Colon (tissue), 2 donors: ENCODE results near the gene ANTXR2.

Experiments used
- FAIRE-seq: peaks from 2 replicates; lab custom pipeline; 2012; peaks lifted over from hg19 to GRCh38; lab: Jason Lieb, UNC
- donor health status: control.
- donor health status: control.

Gene ANTXR2

GRCh38 chr4:79983431-79983830, 89.6 kb downstream of the ANTXR2 start:
- no peak for FAIRE-seq

- no peak for FAIRE-seq
These were observed 90.3 kb downstream of the ANTXR2 start for GRCh38 chr4:79982601-79983322.

GRCh38 chr4:79980448-79980847, 92.6 kb downstream of the ANTXR2 start:
- FAIRE-seq = no peak

GRCh38 chr4:79979785-79980437, 93.1 kb downstream of the ANTXR2 start:
- FAIRE-seq = no peak

DNA sequence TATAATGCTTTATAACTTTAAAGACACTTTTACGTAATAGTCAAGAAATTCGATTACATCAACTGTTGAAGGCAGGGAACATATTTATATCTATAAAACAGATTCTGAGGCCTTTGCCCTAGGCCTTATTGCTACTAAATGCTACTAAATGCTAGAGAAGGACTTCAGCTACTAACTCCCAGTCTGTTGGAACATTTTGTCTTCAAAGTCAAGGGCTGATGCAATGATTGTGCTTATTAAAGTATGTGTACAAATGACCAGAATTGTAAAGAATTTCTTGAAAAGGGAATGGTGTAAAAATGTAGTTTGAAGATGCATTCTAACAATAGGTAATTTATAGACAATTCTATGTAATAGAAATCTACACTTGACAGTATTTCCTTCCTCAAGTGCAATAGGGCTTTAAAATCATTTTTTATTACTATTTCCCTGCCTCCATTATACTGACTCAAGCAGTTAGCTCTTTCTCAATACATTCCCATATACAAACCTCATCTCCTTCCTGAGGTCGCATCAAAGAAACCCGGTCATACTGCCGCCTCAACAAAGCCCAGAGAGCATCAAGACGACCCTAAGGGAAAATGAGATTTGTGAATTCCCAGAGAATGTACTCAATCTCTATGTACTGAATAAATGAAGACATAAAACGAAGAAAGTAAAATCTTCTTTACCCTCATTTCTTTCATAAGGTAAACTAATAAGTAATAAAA, 95.7 kb downstream of the ANTXR2 start:
- FAIRE-seq = no peak

GRCh38 chr4:79964400-79965211, 108.4 kb downstream of the ANTXR2 start:
- no peak for FAIRE-seq

- no peak for FAIRE-seq
These were observed 109.0 kb downstream of the ANTXR2 start for GRCh38 chr4:79964020-79964399.

GRCh38 chr4:79959652-79960051, 113.4 kb downstream of the ANTXR2 start:
- no peak for FAIRE-seq

- peak; percentile 83 for FAIRE-seq
These were observed 114.4 kb downstream of the ANTXR2 start for GRCh38 chr4:79958466-79959264.

DNA sequence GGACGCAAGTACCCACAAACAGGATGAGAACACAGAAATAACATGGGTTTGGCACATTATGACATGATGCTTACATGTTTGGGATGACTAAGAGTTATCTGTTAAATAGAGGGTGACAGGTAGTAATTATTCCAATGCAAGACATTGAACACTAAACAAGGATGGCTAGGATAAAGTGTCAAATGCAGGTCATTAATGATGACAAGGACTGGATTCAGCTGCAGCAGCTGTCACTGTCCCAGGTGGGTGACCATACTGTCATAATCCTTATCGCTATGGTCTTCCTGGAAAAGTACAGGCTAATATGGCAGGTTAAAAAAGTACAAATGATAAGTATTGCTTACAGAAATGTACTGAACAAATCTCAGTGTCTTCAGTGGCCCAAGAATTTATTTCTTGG, 123.9 kb downstream of the ANTXR2 start:
- no peak for FAIRE-seq

DNA sequence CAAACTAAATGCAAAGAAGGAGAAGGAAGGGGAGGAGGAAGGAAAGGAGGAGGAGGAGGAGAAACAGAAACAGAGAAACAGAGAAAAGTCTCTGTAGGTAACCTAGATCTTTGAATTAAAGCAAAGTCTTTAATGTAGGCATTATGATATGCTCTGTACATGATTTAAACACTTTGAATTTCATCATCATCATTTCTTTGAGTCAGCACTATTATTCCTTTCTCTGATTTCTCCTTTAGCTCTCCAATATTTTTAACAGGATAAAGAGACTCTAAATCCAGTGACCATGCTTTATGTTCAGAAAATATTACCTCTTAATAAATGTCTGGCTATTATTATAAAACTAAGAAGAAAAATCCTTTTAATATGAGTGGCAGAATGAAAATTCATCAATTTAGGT, 124.3 kb downstream of the ANTXR2 start:
- no peak for FAIRE-seq

DNA sequence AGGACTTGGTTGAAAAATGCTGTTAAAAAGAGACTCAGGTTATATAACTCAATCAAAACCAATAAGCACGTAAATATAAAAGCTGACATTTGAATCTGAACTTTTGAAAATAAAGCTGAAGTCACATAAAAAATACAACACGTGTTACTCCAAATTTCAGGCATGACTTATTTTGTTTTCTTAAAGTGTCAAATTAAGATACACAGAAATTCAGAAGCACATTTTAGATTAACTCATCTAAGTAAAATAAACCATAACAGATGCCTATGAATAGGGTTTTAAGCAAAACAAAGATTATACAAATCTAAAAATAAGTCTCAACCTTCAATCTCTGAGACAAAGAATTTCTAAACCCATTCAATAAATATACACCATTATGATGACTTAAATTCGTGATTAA, 124.8 kb downstream of the ANTXR2 start:
- no peak for FAIRE-seq

GRCh38 chr4:79947386-79947785, 125.6 kb downstream of the ANTXR2 start:
- FAIRE-seq = no peak

DNA sequence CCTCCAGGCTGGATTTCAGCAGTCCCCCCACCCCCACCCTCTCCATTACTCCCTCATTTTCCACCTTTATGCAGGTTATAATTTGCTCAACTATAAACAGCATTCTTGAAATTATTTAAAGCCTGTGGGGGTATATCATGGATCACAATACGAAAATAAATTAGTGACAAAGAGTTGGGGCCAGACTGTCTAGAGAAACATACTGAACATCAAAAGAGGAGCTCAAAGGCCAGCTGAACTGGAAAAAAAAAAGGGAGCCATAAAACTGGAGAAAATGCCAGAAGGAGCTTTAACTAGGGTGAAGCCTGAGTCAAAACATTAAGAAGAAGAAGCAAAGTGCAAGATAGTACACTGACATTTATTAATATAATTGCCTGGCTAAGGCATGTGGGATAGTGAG, 137.8 kb downstream of the ANTXR2 start:
- FAIRE-seq = no peak

DNA sequence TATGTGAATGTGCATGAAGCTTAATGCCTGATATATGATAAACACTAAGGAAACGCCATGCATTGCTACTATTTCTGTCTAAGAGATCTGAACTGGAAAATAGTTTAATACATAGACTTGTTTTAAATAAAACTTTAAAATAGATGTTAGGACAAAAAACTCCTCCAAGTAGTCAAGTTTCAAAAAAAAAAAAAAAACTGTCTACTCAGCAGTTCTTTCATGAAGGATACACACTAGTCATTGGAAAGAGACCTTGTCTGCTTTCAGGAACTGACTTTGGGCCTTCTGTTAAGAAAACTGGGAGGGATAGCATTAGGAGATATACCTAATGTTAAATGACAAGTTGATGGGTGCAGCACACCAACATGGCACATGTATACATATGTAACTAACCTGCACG, 138.4 kb downstream of the ANTXR2 start:
- no peak for FAIRE-seq

DNA sequence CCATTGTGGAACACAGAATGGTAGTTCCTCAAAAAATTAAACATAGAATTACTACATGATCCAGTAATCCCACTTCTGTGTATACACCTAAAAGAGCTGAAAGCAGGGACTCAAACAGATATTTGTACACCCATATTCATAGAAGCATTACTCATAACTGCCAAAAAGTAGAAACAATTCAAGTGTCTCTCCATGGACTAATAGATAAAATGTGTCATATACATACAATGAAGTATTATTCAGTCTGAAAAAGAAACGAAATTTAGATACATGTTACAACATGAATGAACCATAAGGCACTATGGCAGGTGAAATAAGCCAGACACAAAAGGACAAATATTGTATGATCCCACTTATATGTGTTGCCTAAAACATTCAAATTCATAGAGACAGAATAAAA, 145.1 kb downstream of the ANTXR2 start:
- no peak for FAIRE-seq

DNA sequence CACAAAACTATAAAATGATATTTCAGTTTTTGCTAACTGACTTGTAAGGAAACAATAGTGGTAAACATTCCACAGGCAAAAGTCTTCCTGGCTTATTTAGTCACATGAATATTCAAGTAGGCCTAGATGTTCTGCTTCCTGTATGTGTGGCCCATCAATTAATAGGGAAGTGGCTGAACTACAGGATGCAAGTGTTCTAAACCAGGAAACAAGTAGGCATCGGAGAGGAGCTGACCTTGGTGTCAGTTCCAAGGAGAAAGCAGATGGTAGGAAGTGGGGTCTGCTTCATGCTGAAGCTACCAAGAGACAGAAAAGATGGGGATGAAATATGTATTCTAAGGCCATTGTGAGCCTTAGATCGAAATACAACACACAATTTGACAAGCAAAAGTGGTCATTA, 149.7 kb downstream of the ANTXR2 start:
- no peak for FAIRE-seq

DNA sequence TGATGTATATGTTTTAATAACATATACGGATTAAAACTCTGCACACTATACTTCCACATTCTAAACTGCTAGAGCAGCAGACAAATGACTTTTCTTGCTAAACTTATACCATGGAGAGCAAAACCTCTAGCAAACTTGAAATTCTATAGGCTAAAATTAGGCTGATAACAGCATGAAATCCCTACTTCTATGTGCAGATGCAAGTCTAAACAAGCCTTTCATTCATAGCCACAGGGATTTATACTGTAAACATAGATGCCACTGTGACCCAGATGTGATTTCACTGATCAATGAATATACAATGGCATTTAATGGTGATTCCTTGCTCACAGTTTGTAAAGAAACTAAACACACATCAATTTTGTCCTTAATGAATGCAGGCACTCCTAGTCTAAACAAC, 151.0 kb downstream of the ANTXR2 start:
- no peak for FAIRE-seq

GRCh38 chr4:79920163-79920853, 152.7 kb downstream of the ANTXR2 start:
- FAIRE-seq = no peak

DNA sequence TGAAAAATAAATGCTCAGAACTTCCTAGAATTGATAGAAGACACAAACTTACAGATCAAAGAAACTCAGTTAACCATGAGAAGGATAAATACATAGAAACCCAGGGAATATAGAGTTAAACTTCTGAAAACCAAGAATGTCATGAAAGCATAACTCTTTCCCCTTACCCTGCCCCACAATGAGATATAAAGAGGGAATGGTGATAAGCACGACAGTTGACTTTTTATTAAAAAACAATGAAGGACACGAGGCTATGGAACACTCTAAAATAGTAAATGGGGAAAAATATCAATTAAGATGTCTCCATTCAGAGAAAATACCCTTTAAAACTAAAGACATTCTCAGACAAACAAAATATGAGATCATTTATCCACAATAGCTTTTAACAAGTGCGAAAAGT, 154.7 kb downstream of the ANTXR2 start:
- no peak for FAIRE-seq

DNA sequence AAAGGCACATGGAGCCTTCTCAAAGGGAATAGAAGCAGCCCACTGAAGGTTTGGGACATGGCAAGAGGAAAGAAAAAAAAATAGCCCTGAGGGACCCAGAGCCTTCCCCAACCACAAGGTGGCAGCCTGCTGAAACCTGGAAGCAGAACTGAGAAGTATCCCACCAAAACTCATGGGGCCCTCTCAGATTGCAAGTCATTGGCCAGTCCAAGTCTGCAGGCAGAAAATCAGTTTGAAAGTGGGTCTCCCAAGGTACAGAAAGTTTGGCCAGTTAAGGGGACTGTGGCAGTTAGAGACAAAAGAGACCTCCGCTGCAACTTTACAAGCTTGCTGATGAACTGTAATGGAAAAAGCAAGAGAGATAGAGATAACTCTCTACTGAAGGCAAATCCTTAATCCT, 155.8 kb downstream of the ANTXR2 start:
- no peak for FAIRE-seq
